Skeletal muscle satellite cell (primary cell): Measurements from ENCODE around the gene CDK19.

ENCODE experiments used
- H3K27me3 ChIP-seq: 2 replicates; pipeline ENCODE4 v1.7.0; 2013; ENCODE audit warnings: low read length; ENCODE audit not compliant: control insufficient read depth, insufficient read depth
- H3K36me3 ChIP-seq: 2 replicates; pipeline ENCODE4 v1.7.0; 2013; ENCODE audit warnings: mild to moderate bottlenecking, control low read depth, low read length; ENCODE audit not compliant: insufficient read depth
- H3K4me1 ChIP-seq: 2 replicates; pipeline ENCODE4 v1.7.0; 2013; ENCODE audit warnings: low read length; ENCODE audit not compliant: control insufficient read depth, insufficient read depth
- H3K4me2 ChIP-seq: 2 replicates; pipeline ENCODE4 v1.7.0; 2013; ENCODE audit warnings: mild to moderate bottlenecking, low read length
- H3K4me3 ChIP-seq: 2 replicates; pipeline ENCODE4 v1.7.0; 2013; ENCODE audit warnings: low read length
- H3K9ac ChIP-seq: 2 replicates; pipeline ENCODE4 v1.7.0; 2013; ENCODE audit warnings: mild to moderate bottlenecking, low read depth, low read length, moderate library complexity
- H3K9me3 ChIP-seq: replicated peaks from 2 replicates; pipeline ENCODE4 v1.7.0; 2013; ENCODE audit warnings: mild to moderate bottlenecking, control low read depth, low read length

The CDK19 gene

GRCh38 chr6:110690916-110691315 lies 124.4 kb downstream of the CDK19 start:
- Histone ChIP-seq H3K36me3 (no peaks in the 10 kb centered on the region), H3K4me1 (no peaks in the 10 kb centered on the region), H3K9ac (no peak overlapping the region), H3K27me3 (no peaks in the 10 kb centered on the region), H3K4me3 (no peak overlapping the region), H3K9me3 (no peaks in the 10 kb centered on the region), H3K4me2 (no peak overlapping the region)

DNA sequence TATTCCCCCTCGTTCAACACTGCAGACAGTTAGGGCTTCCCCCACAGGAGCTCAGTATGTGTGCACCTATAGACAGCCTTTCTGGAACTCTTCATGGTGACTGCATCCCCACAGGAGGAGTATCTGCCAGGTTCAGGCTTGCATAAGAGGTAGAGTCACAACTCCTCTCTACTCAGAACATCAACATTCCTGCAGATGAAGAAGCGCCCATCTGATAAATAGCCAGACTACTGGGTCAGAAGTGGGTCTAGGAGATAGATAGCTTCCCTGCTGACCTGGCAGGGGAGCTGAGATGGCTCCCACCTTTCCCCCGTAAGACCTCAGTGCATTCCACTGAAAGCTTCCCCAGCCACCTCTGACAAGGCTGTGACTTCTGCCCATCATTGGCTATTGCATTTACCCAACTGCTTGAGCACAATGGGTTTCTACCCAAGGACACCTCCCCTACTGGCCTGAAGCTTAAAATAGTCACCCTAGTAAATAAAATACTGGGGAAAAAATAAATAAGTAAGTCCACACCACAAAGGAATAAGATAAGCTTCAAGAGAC lies 125.1 kb downstream of the CDK19 start:
- Histone ChIP-seq H3K9me3 (no peaks in the 10 kb centered on the region), H3K27me3 (no peaks in the 10 kb centered on the region), H3K36me3 (no peaks in the 10 kb centered on the region), H3K9ac (no peak overlapping the region), H3K4me3 (no peak overlapping the region), H3K4me2 (no peak overlapping the region), H3K4me1 (no peaks in the 10 kb centered on the region)

- H3K27me3 ChIP-seq, result no peaks in the 10 kb centered on the region
- H3K9ac ChIP-seq, result no peak overlapping the region
- no peaks in the 10 kb centered on the region for H3K9me3 ChIP-seq
- H3K4me2 ChIP-seq, result no peak overlapping the region
- no peaks in the 10 kb centered on the region for H3K36me3 ChIP-seq
- no peak overlapping the region for H3K4me3 ChIP-seq
- no peaks in the 10 kb centered on the region for H3K4me1 ChIP-seq
These were observed 125.9 kb downstream of the CDK19 start for GRCh38 chr6:110689275-110689935.

GRCh38 chr6:110688661-110689268 lies 126.5 kb downstream of the CDK19 start:
- Histone ChIP-seq H3K27me3 (no peaks in the 10 kb centered on the region), H3K9me3 (no peaks in the 10 kb centered on the region), H3K9ac (no peak overlapping the region), H3K4me1 (no peaks in the 10 kb centered on the region), H3K4me3 (no peak overlapping the region), H3K36me3 (no peaks in the 10 kb centered on the region), H3K4me2 (no peak overlapping the region)

DNA sequence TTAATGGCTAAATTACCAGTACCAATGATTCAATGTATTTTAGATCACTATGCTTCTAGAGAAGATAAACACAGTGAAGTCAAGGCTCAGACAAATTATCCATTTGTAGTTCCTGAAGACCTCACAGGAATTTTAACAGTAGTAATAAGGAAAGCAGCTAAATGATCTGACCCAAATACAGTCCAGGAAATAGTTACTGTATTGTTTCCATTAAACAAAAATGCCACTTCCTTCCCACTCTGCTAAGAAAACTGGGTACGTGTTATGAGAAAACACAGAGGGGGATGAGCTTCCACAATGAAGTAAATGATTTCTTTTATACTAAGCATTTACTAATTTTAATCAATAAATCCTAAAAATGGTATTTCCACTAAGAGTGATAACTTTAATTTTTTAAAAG lies 127.9 kb downstream of the CDK19 start:
- peaks cover 3% of the 10 kb centered on the region for H3K4me1 ChIP-seq
- no peak overlapping the region for H3K4me3 ChIP-seq
- H3K9me3 ChIP-seq, result no peaks in the 10 kb centered on the region
- H3K27me3 ChIP-seq, result no peaks in the 10 kb centered on the region
- no peak overlapping the region for H3K9ac ChIP-seq
- no peak overlapping the region for H3K4me2 ChIP-seq
- H3K36me3 ChIP-seq, result no peaks in the 10 kb centered on the region

DNA sequence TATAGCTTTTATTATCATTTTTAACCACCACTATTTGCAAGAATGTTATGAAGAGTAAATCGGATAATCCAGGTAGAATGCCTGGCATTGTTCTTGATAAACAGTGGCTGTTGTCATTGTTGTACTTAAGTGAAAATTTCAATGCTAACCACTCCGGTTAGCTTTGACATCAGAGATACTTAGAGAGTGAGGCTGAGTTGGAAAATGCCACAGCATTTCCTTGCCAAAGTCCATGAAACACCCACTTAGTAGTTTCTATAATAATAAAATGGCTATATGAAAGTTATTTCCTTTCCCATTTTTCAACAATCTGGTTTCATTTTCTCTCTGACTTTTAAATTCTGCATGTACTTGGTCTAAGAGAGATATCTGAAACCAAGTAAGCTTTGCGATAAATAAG lies 132.0 kb downstream of the CDK19 start:
- Histone ChIP-seq H3K9me3 (no peaks in the 10 kb centered on the region), H3K4me2 (no peak overlapping the region), H3K27me3 (no peaks in the 10 kb centered on the region)

DNA sequence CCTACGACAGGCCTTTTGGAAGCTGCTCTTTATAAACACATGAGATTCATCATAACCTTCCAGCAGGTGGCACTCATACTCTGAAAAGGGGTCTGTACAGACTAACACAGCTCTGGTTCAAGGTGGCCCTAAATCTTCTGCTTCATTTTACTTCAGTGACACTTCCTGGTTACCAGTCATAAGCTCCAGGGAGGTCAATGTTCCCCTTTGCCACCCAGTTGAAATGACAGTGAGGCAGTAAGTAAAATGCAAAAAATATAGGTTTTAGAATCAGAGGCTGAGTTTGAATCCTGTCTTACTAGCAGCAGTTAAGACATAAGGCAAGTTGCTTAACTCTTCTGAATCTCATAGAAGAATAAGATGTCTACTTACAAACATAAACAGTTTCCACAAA lies 132.8 kb downstream of the CDK19 start:
- no peaks in the 10 kb centered on the region for H3K36me3 ChIP-seq
- peak overlapping the region; percentile 58 for H3K9ac ChIP-seq
- peak overlapping the region; percentile 39 for H3K4me2 ChIP-seq
- H3K9me3 ChIP-seq, result no peaks in the 10 kb centered on the region
- H3K4me3 ChIP-seq, result no peak overlapping the region
- no peaks in the 10 kb centered on the region for H3K27me3 ChIP-seq
- H3K4me1 ChIP-seq, result peaks cover 16% of the 10 kb centered on the region

More for the DNA sequence above, 132.0 kb downstream of the CDK19 start:
- peaks cover 16% of the 10 kb centered on the region for H3K4me1 ChIP-seq
- no peaks in the 10 kb centered on the region for H3K36me3 ChIP-seq
- H3K4me3 ChIP-seq, result no peak overlapping the region
- H3K9ac ChIP-seq, result no peak overlapping the region

- Histone ChIP-seq H3K36me3 (no peaks in the 10 kb centered on the region), H3K27me3 (no peaks in the 10 kb centered on the region), H3K4me1 (peaks cover 16% of the 10 kb centered on the region), H3K9me3 (no peaks in the 10 kb centered on the region), H3K4me2 (peak overlapping the region; percentile 39), H3K4me3 (no peak overlapping the region), H3K9ac (peak overlapping the region; percentile 58)
These were observed 133.5 kb downstream of the CDK19 start for GRCh38 chr6:110681543-110682459.

- Histone ChIP-seq H3K4me2 (no peak overlapping the region), H3K4me1 (peaks cover 4% of the 10 kb centered on the region), H3K27me3 (no peaks in the 10 kb centered on the region), H3K36me3 (no peaks in the 10 kb centered on the region), H3K9ac (no peak overlapping the region), H3K4me3 (no peak overlapping the region), H3K9me3 (no peaks in the 10 kb centered on the region)
These were observed 138.9 kb downstream of the CDK19 start for GRCh38 chr6:110676396-110676795.

GRCh38 chr6:110674096-110674495 lies 141.2 kb downstream of the CDK19 start:
- H3K9me3 ChIP-seq, result no peaks in the 10 kb centered on the region
- H3K9ac ChIP-seq, result no peak overlapping the region
- no peak overlapping the region for H3K4me3 ChIP-seq
- no peaks in the 10 kb centered on the region for H3K36me3 ChIP-seq
- H3K4me1 ChIP-seq, result no peaks in the 10 kb centered on the region
- no peaks in the 10 kb centered on the region for H3K27me3 ChIP-seq
- no peak overlapping the region for H3K4me2 ChIP-seq

DNA sequence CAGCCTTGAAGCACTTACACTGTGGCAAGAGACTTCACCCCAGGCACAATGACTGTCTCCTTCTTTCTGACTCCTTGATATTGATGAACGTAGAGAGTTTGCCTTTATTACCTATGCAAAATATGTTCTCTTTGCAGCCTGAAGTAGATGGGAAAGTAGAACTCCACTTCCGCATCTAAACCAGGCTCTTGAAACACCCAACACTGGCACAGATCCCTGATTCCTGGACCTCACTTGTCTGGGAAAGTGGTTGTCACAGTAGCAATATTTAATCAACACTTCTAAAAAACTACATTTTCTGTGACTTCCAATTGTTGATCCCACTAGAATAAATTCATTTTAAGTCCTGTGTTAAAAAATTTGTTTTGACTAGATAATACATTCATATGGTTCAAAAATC lies 143.1 kb downstream of the CDK19 start:
- Histone ChIP-seq H3K4me2 (no peak overlapping the region), H3K27me3 (no peaks in the 10 kb centered on the region), H3K4me1 (no peaks in the 10 kb centered on the region), H3K36me3 (no peaks in the 10 kb centered on the region), H3K9me3 (no peaks in the 10 kb centered on the region), H3K4me3 (no peak overlapping the region), H3K9ac (no peak overlapping the region)
